Measurements from ENCODE around the gene PTPRN2.

DNA sequence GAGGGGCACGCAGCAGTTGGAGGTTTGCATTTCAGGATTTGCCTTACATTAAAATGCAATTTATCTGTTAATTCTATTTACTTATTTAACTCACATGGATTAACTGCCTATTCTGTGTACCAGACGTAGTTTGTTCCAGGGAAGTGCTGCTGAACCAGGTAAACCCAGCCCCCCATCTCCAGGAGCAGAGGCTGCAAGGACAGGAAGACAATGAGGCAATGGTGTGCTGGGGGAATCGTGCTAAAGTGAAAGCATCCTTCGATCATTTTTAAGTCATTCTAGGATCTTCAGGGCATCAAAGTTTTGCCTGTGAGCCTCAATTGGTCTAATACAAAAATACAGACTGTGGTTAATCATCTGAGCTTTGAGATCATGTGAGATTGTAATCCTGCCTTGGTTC lies 1084.4 kb downstream of the PTPRN2 start:
- TF ChIP-seq, protein P1, sequence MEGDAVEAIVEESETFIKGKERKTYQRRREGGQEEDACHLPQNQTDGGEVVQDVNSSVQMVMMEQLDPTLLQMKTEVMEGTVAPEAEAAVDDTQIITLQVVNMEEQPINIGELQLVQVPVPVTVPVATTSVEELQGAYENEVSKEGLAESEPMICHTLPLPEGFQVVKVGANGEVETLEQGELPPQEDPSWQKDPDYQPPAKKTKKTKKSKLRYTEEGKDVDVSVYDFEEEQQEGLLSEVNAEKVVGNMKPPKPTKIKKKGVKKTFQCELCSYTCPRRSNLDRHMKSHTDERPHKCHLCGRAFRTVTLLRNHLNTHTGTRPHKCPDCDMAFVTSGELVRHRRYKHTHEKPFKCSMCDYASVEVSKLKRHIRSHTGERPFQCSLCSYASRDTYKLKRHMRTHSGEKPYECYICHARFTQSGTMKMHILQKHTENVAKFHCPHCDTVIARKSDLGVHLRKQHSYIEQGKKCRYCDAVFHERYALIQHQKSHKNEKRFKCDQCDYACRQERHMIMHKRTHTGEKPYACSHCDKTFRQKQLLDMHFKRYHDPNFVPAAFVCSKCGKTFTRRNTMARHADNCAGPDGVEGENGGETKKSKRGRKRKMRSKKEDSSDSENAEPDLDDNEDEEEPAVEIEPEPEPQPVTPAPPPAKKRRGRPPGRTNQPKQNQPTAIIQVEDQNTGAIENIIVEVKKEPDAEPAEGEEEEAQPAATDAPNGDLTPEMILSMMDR (IDR thresholded peaks at IDR 0.05), result no peak
- TF ChIP-seq ZFX (IDR thresholded peaks at IDR 0.05; ENCODE audit: borderline replicate concordance), result no peak
